ENCODE measurements around the gene MEX3A.

DNA sequence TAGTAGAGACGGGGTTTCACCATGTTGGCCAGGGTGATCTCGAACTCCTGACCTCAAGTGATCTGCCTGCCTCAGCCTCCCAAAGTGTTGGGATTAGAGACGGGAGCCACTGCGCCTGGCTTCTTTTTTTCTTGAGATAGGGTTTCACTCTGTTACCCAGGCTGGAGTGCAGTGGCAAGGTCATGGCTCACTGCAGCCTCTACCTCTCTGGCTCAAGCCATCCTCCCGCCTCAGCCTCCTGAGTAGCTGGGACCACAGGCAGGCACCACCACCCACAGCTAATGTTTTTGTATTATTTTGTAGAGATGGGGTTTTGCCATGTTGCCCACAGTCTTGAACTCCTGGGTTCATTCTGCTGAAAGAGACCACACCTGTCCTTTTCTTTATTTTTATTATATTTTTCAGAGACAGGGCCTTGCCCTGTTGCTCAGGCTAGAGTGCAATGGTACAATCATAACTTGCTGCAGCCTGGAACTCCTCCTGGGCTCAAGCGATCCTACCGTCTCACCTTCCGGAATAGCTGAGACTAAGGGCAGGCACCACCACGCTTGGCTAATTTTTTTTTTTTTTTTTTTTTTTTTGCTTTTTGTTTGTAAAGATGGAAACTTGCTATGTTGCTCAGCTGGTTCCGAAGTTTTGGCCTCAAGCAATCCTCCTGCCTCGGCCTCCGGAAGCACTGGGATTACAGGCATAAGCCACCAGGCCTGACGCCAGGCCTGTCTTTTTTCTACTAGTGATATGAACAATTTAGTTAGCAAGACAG lies 35.3 kb upstream of the MEX3A start:
- TF ChIP-seq, protein P1, sequence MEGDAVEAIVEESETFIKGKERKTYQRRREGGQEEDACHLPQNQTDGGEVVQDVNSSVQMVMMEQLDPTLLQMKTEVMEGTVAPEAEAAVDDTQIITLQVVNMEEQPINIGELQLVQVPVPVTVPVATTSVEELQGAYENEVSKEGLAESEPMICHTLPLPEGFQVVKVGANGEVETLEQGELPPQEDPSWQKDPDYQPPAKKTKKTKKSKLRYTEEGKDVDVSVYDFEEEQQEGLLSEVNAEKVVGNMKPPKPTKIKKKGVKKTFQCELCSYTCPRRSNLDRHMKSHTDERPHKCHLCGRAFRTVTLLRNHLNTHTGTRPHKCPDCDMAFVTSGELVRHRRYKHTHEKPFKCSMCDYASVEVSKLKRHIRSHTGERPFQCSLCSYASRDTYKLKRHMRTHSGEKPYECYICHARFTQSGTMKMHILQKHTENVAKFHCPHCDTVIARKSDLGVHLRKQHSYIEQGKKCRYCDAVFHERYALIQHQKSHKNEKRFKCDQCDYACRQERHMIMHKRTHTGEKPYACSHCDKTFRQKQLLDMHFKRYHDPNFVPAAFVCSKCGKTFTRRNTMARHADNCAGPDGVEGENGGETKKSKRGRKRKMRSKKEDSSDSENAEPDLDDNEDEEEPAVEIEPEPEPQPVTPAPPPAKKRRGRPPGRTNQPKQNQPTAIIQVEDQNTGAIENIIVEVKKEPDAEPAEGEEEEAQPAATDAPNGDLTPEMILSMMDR (conservative IDR thresholded peaks at IDR 0.05; ENCODE audit: low read length) = no peak
- no peak for TF ChIP-seq EZH2phosphoT487 (IDR thresholded peaks at IDR 0.05; ENCODE audit: borderline replicate concordance, low read depth, low read length)

Data from OCI-LY7 (cell line).